Heart left ventricle (tissue), 16 donors: ENCODE results near the gene BCAN. TPM values are rescaled to one million over a fixed set of nuclear protein-coding genes. Genes with fewer than 3 reads are reported as not detected.

Source experiments
- ATAC-seq, 4 donors: fragments of 200-7000 bp; cut with Tn5 transposase; one replicate each; pipeline ENCODE4 v1.9.1; 2020 to 2022; ENCODE audit warnings: moderate library complexity in 4 of 4, mild to moderate bottlenecking in 3 of 4, moderate number of reproducible peaks in 1 of 4
- DNase-seq, 5 donors: peaks; one replicate each; pipeline ENCODE4 v3.0.0-alpha.2; 2020
- H3K27ac ChIP-seq, 12 donors: fragments of 200-600 bp; sonication (generic) in 4 of 12; one replicate each; pipeline versions ENCODE4 v1.5.0 to v1.8.0; 2016 to 2022; ENCODE audit warnings: mild to moderate bottlenecking in 2 of 12
- H3K27me3 ChIP-seq, 9 donors: fragments of 200-600 bp; sonication (generic) in 2 of 9; one replicate each; pipeline versions ENCODE4 v1.5.1 to v1.8.0; 2016 to 2022; ENCODE audit warnings: mild to moderate bottlenecking in 3 of 9
- H3K36me3 ChIP-seq, 9 donors: fragments of 200-600 bp; sonication (generic) in 2 of 9; one replicate each; pipeline versions ENCODE4 v1.5.0 to v1.8.0; 2018 to 2022; ENCODE audit warnings: mild to moderate bottlenecking in 2 of 9
- H3K4me1 ChIP-seq, 12 donors: fragments of 200-600 bp; sonication (generic) in 4 of 12; one replicate each; pipeline versions ENCODE4 v1.5.0 to v1.8.0; 2016 to 2022; ENCODE audit warnings: mild to moderate bottlenecking in 3 of 12
- H3K4me3 ChIP-seq, 12 donors: fragments of 200-600 bp; sonication (generic) in 4 of 12; one replicate each; pipeline versions ENCODE4 v1.5.0 to v1.8.0; 2017 to 2022; ENCODE audit warnings: mild to moderate bottlenecking in 9 of 12, moderate library complexity in 4 of 12
- H3K9me3 ChIP-seq, 12 donors: fragments of 200-600 bp; sonication (generic) in 4 of 12; one replicate each; pipeline versions ENCODE4 v1.5.0 to v1.8.0; 2016 to 2022; ENCODE audit warnings: mild to moderate bottlenecking in 1 of 12
- POLR2A ChIP-seq, 2 donors: fragments of 450-650 bp; IDR thresholded peaks; one replicate each; pipeline ENCODE4 v1.6.1; 2017; ENCODE audit warnings: antibody characterized with exemption in 2 of 2, mild to moderate bottlenecking in 2 of 2, moderate library complexity in 2 of 2
- WGBS, 4 donors: extraction: QIAGEN DNeasy Blood & Tissue Kit in 2 of 4; methylation state at CpG; one replicate each; pipeline versions ENCODE4 v1.1.5 to v1.1.7; 2013 to 2018; 5-methylcytosine and 5-hydroxymethylcytosine counted together
- intact Hi-C, 10 donors: fragments of 100-400 bp; cut with DNase I; formaldehyde crosslinking; loops; one replicate each; pipeline versions ENCODE4 v1.11.1 to v1.14.2; 2022
- polyA plus RNA-seq, 2 donors: library from polyadenylated mRNA; stranded (reverse); fragments of 200-250 nt; gene quantifications; one replicate each; pipeline ENCODE4 v1.2.3, GENCODE V29; 2013
- total RNA-seq, 9 donors: library from RNA; depleted of rRNA in 2 of 9; stranded (reverse); fragments of >200 nt in 2 of 9; fragmentation: NEBNext Ultra II Directional in 3 of 9; extraction: Animal tissue kit (Norgen Biotek cat#: 25700) in 3 of 9; gene quantifications; one replicate each; pipeline versions ENCODE4 v1.1.0 to v1.2.4, GENCODE V29; 2016 to 2023
- TF ChIP-seq, protein P1 (sequence below), 12 donors: fragments of 200-600 bp; sonication (generic) in 4 of 12; IDR thresholded peaks; one replicate each; pipeline versions ENCODE4 v1.5.0 to v1.8.0; 2018 to 2022; ENCODE audit warnings: antibody characterized with exemption in 12 of 12, mild to moderate bottlenecking in 5 of 12
- donor health status: ischemic (EF 13 %, LVEDD 7.1; RV severe dilation, severe dysfunction).
- donor health status: healthy with polysubstance abuse.
- donor health status: DM: no; HTN: yes; CAD: no.
- donor health status: DM: no; HTN: no; CAD: no.
- donor health status: ischemic (EF 25% LVEDD 6.9; RV normal size, moderate dysfunction).
- donor health status: ischemic (EF 25% LVEDD 5.7; RV mildly dilated, moderate dysfunction).
- donor health status: healthy.
- donor health status: DM: yes; HTN: yes; CAD: no.
- donor health status: ischemic (EF 35%, LVEDD 5.7; RV mildly dilated, moderate dysfunction).
- donor health status: nonischemic (EF 11% LVEDD 7.7; RV severe dilation, severe dysfunction).
- donor health status: DM: yes; HTN: yes; CAD: no.
- donor health status: PGD.
- donor health status: ischemic (EF 29% LVEDD 5.4; RV normal size, mild dysfunction).
- donor health status: nonischemic (EF 23%, LVEDD 6.1; RV moderate dilation, normal function).

Gene BCAN
- total and polyA plus RNA-seq, 11 donors: 0.09 to 0.27 (median 0.13) TPM; not detected in 5

- WGBS, 4 donors: 80 to 89% (median 85%) methylated on average over 9 of the region's 9 CpGs
- Histone ChIP-seq H3K4me3 (no peak overlapping the region), H3K9me3 (no peaks in the 10 kb centered on the region), H3K4me1 (peaks cover 0 to 17% (median 13%) of the 10 kb centered on the region in 12 donors), H3K27ac (no peak overlapping the region), H3K36me3 (no peaks in the 10 kb centered on the region), H3K27me3 (peaks cover 0 to 53% (median 5%) of the 10 kb centered on the region in 9 donors)
- TF ChIP-seq, protein P1, sequence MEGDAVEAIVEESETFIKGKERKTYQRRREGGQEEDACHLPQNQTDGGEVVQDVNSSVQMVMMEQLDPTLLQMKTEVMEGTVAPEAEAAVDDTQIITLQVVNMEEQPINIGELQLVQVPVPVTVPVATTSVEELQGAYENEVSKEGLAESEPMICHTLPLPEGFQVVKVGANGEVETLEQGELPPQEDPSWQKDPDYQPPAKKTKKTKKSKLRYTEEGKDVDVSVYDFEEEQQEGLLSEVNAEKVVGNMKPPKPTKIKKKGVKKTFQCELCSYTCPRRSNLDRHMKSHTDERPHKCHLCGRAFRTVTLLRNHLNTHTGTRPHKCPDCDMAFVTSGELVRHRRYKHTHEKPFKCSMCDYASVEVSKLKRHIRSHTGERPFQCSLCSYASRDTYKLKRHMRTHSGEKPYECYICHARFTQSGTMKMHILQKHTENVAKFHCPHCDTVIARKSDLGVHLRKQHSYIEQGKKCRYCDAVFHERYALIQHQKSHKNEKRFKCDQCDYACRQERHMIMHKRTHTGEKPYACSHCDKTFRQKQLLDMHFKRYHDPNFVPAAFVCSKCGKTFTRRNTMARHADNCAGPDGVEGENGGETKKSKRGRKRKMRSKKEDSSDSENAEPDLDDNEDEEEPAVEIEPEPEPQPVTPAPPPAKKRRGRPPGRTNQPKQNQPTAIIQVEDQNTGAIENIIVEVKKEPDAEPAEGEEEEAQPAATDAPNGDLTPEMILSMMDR (IDR thresholded peaks at IDR 0.05): no peak
- no peak for TF ChIP-seq POLR2A (IDR thresholded peaks at IDR 0.05)
- no peak for DNase-seq
- no peak for ATAC-seq
- intact Hi-C loops: loop anchor here in 3 of 10 donors (5.0 to 10.0 kb wide), 3 partner anchors 34 to 268 kb away; no protein-coding TSS in a partner anchor
Observed at GRCh38 chr1:156652992-156653355, 11.1 kb downstream of the BCAN start.

GRCh38 chr1:156654700-156655099 lies 12.8 kb downstream of the BCAN start:
- no peaks in the 10 kb centered on the region for H3K36me3 ChIP-seq
- H3K27ac ChIP-seq: no peak overlapping the region
- no peak for TF ChIP-seq POLR2A (IDR thresholded peaks at IDR 0.05)
- TF ChIP-seq, protein P1 (IDR thresholded peaks at IDR 0.05): no peak
- H3K4me1 ChIP-seq: peaks cover 0 to 28% (median 20%) of the 10 kb centered on the region in 12 donors
- H3K4me3 ChIP-seq: no peak overlapping the region
- intact Hi-C loops: loop anchor here in 8 of 10 donors (5.0 to 10.0 kb wide), 4 partner anchors 33 to 272 kb away; no protein-coding TSS in a partner anchor
- DNase-seq: no peak
- no peak for ATAC-seq
- WGBS, 4 donors: 53 to 80% (median 70%) methylated on average over 1 of the region's 1 CpG
- H3K9me3 ChIP-seq: no peaks in the 10 kb centered on the region
- peaks cover 0 to 46% (median 3%) of the 10 kb centered on the region in 9 donors for H3K27me3 ChIP-seq

- peaks cover 0 to 46% (median 3%) of the 10 kb centered on the region in 9 donors for H3K27me3 ChIP-seq
- H3K9me3 ChIP-seq: no peaks in the 10 kb centered on the region
- WGBS, 4 donors: 56 to 65% (median 60%) methylated on average over 2 of the region's 2 CpGs
- ATAC-seq: no peak
- H3K36me3 ChIP-seq: no peaks in the 10 kb centered on the region
- H3K4me1 ChIP-seq: peaks cover 0 to 35% (median 23%) of the 10 kb centered on the region in 12 donors
- TF ChIP-seq, protein P1 (IDR thresholded peaks at IDR 0.05): no peak
- no peak for TF ChIP-seq POLR2A (IDR thresholded peaks at IDR 0.05)
- intact Hi-C loops: loop anchor here in 7 of 10 donors (5.0 to 10.0 kb wide), 3 partner anchors 73 to 273 kb away; no protein-coding TSS in a partner anchor
- DNase-seq: no peak
- no peak overlapping the region for H3K4me3 ChIP-seq
- H3K27ac ChIP-seq: no peak overlapping the region
Observed at GRCh38 chr1:156655151-156655903, 13.4 kb downstream of the BCAN start.

DNA sequence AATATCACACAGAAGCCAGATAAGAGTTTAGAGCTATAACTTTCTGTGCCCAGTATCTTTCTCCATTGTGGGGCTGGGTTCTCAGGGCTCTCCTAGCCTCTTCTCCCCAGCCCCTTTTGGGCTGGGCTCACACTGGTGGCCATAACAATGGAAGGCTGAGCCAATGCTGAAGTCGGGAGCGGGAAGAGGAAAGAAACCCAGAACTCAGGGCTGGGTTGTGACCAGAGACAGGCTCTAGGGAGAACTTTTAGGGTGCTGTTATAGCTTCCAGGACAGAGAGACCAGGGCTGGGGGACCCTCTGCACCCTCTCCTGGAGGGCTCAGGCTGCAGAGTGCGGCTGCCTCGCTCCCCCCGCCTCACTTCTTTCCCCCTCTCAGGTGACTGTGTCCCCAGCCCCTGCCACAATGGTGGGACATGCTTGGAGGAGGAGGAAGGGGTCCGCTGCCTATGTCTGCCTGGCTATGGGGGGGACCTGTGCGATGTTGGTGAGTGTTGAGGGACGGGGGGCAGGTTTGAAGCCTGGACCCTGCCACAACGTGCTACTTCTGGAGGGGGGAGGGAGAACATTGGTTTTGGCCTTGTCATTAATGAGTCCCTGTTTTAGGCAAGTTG lies 14.1 kb downstream of the BCAN start:
- Histone ChIP-seq H3K9me3 (no peaks in the 10 kb centered on the region), H3K27me3 (peaks cover 0 to 46% (median 3%) of the 10 kb centered on the region in 9 donors), H3K4me3 (no peak overlapping the region), H3K36me3 (no peaks in the 10 kb centered on the region), H3K4me1 (peaks cover 0 to 41% (median 29%) of the 10 kb centered on the region in 12 donors), H3K27ac (no peak overlapping the region)
- ATAC-seq (no peak), DNase-seq (no peak)
- TF ChIP-seq POLR2A (IDR thresholded peaks at IDR 0.05): no peak
- TF ChIP-seq, protein P1 (IDR thresholded peaks at IDR 0.05): no peak
- 65 to 73% (median 67%) methylated on average over 8 to 9 of the region's 9 CpGs for WGBS, 4 donors
- intact Hi-C loops: loop anchor here in 9 of 10 donors (2.0 to 10.0 kb wide), 9 partner anchors 27 to 274 kb away; no protein-coding TSS in a partner anchor
